Measurements from ENCODE around the gene PM20D1. TPM values are rescaled to one million over a fixed set of nuclear protein-coding genes. Genes with fewer than 3 reads are reported as not detected.

The PM20D1 gene
- not detected in 2 replicates for total RNA-seq

GRCh38 chr1:205849619-205850355 is at the start of gene PM20D1:
Gene PM20D1, minus strand, starts transcription at chr1:205850132. Its CDS starts 60 bp downstream, at chr1:205850072.

DNA sequence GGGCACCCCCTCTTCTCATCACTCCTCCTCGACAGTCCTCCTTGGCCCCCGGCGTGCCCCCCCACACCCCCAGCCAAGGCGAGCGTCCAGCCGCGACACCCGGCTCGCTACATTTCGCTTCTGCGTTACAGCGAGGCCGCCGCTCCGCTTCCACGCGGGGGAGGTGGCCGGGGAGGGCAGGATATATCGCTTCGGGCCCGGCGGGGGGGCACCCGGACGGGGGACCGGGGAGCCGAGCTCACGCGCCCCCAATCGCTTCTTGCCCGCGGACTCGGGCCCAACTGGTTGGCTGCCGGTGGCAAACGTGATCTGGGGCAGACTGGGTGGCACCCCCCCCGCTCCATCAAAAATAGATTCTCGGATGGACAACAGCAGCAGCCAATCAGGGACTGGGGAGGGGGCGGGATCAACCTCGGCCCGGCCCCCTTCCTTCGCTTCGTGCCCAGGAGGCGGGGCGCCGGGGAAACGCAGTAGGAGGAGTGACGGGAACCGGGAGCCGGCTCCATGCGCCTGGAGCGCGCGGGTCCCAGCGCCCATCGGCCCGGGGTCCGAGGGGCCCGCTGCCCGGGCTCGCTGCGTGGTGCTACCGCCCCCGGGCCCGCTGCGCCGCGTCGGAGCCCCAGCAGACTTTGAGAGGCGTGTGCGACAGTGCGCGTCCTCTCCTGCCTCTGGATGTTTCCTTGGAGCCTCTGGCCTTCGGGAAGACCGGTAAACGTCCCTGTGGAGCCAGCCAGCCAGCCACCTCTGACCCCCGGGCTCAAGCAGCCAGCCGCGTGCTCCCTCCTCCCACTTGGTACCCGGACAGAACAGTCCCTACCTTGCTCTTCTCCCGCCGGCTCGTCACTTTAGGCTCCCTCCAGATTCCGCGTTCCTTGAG is 36.8 kb downstream of the PM20D1 start, which contains the start of gene SLC41A1:
TSS of gene SLC41A1 (minus strand) at position 321 of the 877 bp plus-strand sequence. CDS start 2,757 bp downstream, outside the sequence.

Other genes starting within 250 kb of the PM20D1 start
- 12.8 and 16.9 TPM in 2 replicates for gene ELK4, start 218.1 kb downstream of the PM20D1 start, total RNA-seq
- gene SLC45A3, start 169.6 kb downstream of the PM20D1 start, total RNA-seq = 2.6 and 6.3 TPM in 2 replicates
- 99.6 and 109 TPM in 2 replicates for gene NUCKS1, start 100.0 kb downstream of the PM20D1 start, total RNA-seq
- gene RAB29, start 74.7 kb downstream of the PM20D1 start, total RNA-seq = 7.1 and 10.3 TPM in 2 replicates
- gene SLC41A1, start 36.9 kb downstream of the PM20D1 start, total RNA-seq = 14.2 and 15.6 TPM in 2 replicates
- not detected in 2 replicates for gene SLC26A9, start 93.3 kb upstream of the PM20D1 start, total RNA-seq
- gene RAB7B, start 153.3 kb upstream of the PM20D1 start, total RNA-seq = 1.8 and 4.1 TPM in 2 replicates
- gene CTSE, start 173.8 kb upstream of the PM20D1 start, total RNA-seq = 0.13 TPM in 1 of 2 replicates, not detected in the other
- gene RHEX, start 203.0 kb upstream of the PM20D1 start, total RNA-seq = not detected in 2 replicates

All from epithelial cell of alveolus of lung (primary cell).